ENCODE data around the gene TAS1R3. TPM values are rescaled to one million over a fixed set of nuclear protein-coding genes. Genes with fewer than 3 reads are reported as not detected.

Gene TAS1R3
- 1.0 and 1.2 TPM in 2 replicates for total RNA-seq

- intact Hi-C loops (cut with micrococcal nuclease): no loop called here
Observed at GRCh38 chr1:1331068-1331965, at the start of gene TAS1R3. Gene TAS1R3 (plus strand): TSS chr1:1331280. CDS start chr1:1331346, 66 bp downstream.

- intact Hi-C loops (cut with micrococcal nuclease): no loop called here
Observed at GRCh38 chr1:1281533-1282321, 49.4 kb upstream of the TAS1R3 start.

- intact Hi-C loops (cut with micrococcal nuclease): no loop called here
Observed at GRCh38 chr1:1282998-1283397, 48.1 kb upstream of the TAS1R3 start.

GRCh38 chr1:1283821-1284220, 47.3 kb upstream of the TAS1R3 start:
- intact Hi-C loops (cut with micrococcal nuclease): no loop called here

GRCh38 chr1:1284221-1285101, 46.6 kb upstream of the TAS1R3 start:
- intact Hi-C loops (cut with micrococcal nuclease): no loop called here

GRCh38 chr1:1285102-1285571, 45.9 kb upstream of the TAS1R3 start:
- intact Hi-C loops (cut with micrococcal nuclease): no loop called here

GRCh38 chr1:1285611-1286311, 45.3 kb upstream of the TAS1R3 start:
- intact Hi-C loops (cut with micrococcal nuclease): no loop called here

GRCh38 chr1:1286313-1287261, 44.5 kb upstream of the TAS1R3 start:
- intact Hi-C loops (cut with micrococcal nuclease): no loop called here

GRCh38 chr1:1287288-1288110, 43.6 kb upstream of the TAS1R3 start:
- intact Hi-C loops (cut with micrococcal nuclease): no loop called here

- intact Hi-C loops (cut with micrococcal nuclease): loop anchor here (2.0 kb wide), 1 partner anchor 167 kb away; no protein-coding TSS in a partner anchor
Observed at GRCh38 chr1:1290238-1290731, 40.8 kb upstream of the TAS1R3 start.

- intact Hi-C loops (cut with micrococcal nuclease): loop anchor here (2.0 kb wide), 1 partner anchor 168 kb away; no protein-coding TSS in a partner anchor
Observed at GRCh38 chr1:1291023-1291528, 40.0 kb upstream of the TAS1R3 start.

- intact Hi-C loops (cut with micrococcal nuclease): loop anchor here (2.0 kb wide), 1 partner anchor 169 kb away; no protein-coding TSS in a partner anchor
Observed at GRCh38 chr1:1291548-1292441, 39.3 kb upstream of the TAS1R3 start.

- intact Hi-C loops (cut with micrococcal nuclease): no loop called here
Observed at GRCh38 chr1:1292442-1292779, 38.7 kb upstream of the TAS1R3 start.

GRCh38 chr1:1292851-1293250, 38.2 kb upstream of the TAS1R3 start:
- intact Hi-C loops (cut with micrococcal nuclease): no loop called here

GRCh38 chr1:1293263-1294249, 37.5 kb upstream of the TAS1R3 start:
- intact Hi-C loops (cut with micrococcal nuclease): no loop called here
